Hepatocyte (in vitro differentiated cells): ENCODE measurements around the gene OR51V1. TPM values are rescaled to one million over a fixed set of nuclear protein-coding genes. Genes with fewer than 3 reads are reported as not detected.

Source experiments
- DNase-seq: peaks from one replicate; pipeline ENCODE4 v3.0.0-alpha.2; 2016; ENCODE audit warnings: low spot score
- H2AFZ ChIP-seq: fragments of 200-600 bp; sonication (generic); 2 replicates; pipeline ENCODE4 v1.6.0; 2016; ENCODE audit warnings: antibody characterized with exemption, mild to moderate bottlenecking
- H3K27ac ChIP-seq: fragments of 200-600 bp; sonication (generic); 2 replicates; pipeline ENCODE4 v1.5.1; 2016; ENCODE audit warnings: mild to moderate bottlenecking
- H3K27me3 ChIP-seq: fragments of 200-600 bp; sonication (generic); 2 replicates; pipeline ENCODE4 v1.6.1; 2016
- H3K36me3 ChIP-seq: fragments of 200-600 bp; sonication (generic); replicated peaks from 2 replicates; pipeline ENCODE4 v1.5.1; 2016; ENCODE audit warnings: low read depth; ENCODE audit not compliant: insufficient read depth
- H3K4me1 ChIP-seq: fragments of 200-600 bp; sonication (generic); 2 replicates; pipeline ENCODE4 v1.5.1; 2016; ENCODE audit warnings: mild to moderate bottlenecking, moderate library complexity; ENCODE audit not compliant: insufficient read depth
- H3K4me2 ChIP-seq: fragments of 200-600 bp; sonication (generic); 2 replicates; pipeline ENCODE4 v1.6.0; 2016
- H3K4me3 ChIP-seq: fragments of 200-600 bp; sonication (generic); 2 replicates; pipeline ENCODE4 v1.5.1; 2016; ENCODE audit warnings: mild to moderate bottlenecking
- H3K79me2 ChIP-seq: fragments of 200-600 bp; sonication (generic); 2 replicates; pipeline ENCODE4 v1.6.0; 2017; ENCODE audit warnings: mild to moderate bottlenecking
- H3K9me2 ChIP-seq: fragments of 200-600 bp; sonication (generic); replicated peaks from 2 replicates; pipeline ENCODE4 v1.6.0; 2017; ENCODE audit warnings: mild to moderate bottlenecking; ENCODE audit not compliant: insufficient read depth
- H3K9me3 ChIP-seq: fragments of 200-600 bp; sonication (generic); 2 replicates; pipeline ENCODE4 v1.5.1; 2016; ENCODE audit warnings: low read depth, mild to moderate bottlenecking
- H4K20me1 ChIP-seq: fragments of 200-600 bp; sonication (generic); 2 replicates; pipeline ENCODE4 v1.6.0; 2016; ENCODE audit warnings: mild to moderate bottlenecking; ENCODE audit not compliant: insufficient read depth, poor library complexity, severe bottlenecking
- EZH2 ChIP-seq: fragments of 200-600 bp; sonication (generic); IDR thresholded peaks from 2 replicates; pipeline ENCODE4 v1.6.1; 2016; ENCODE audit warnings: antibody characterized with exemption, mild to moderate bottlenecking, borderline replicate concordance
- EZH2phosphoT487 ChIP-seq: fragments of 200-600 bp; sonication (generic); IDR thresholded peaks from one replicate; pipeline ENCODE4 v1.6.1; 2018; ENCODE audit warnings: antibody characterized with exemption, mild to moderate bottlenecking, low read depth, moderate library complexity; ENCODE audit not compliant: unreplicated experiment, severe bottlenecking
- WGBS: methylation state at CpG from one replicate; pipeline ENCODE4 v1.1.6; 2016; ENCODE audit warnings: low lambda C conversion rate; ENCODE audit errors: missing lambda C conversion rate; 5-methylcytosine and 5-hydroxymethylcytosine counted together
- polyA plus RNA-seq: library from polyadenylated mRNA; unstranded; fragments of >200 nt; fragmentation: Nextera tagmentation; extraction: Ambion mirVana; gene quantifications from 2 replicates; pipeline ENCODE4 v1.2.1, GENCODE V29; 2016
- total RNA-seq: library from RNA; depleted of rRNA; stranded (reverse); fragments of >200 nt; gene quantifications from 2 replicates; pipeline ENCODE4 v1.2.3, GENCODE V29; 2014
- TF ChIP-seq, protein P1 (sequence below): fragments of 200-600 bp; sonication (generic); IDR thresholded peaks from 2 replicates; pipeline ENCODE4 v1.5.1; 2016; ENCODE audit warnings: antibody characterized with exemption, mild to moderate bottlenecking; ENCODE audit not compliant: poor library complexity

OR51V1 gene
- total and polyA plus RNA-seq, 2 experiments from 2014 or later: not detected

GRCh38 chr11:5203366-5203765, 2.9 kb upstream of the OR51V1 start:
- no peak for DNase-seq
- H3K4me3 ChIP-seq: no peak overlapping the region
- H3K79me2 ChIP-seq: no peaks in the 10 kb centered on the region
- H4K20me1 ChIP-seq: no peaks in the 10 kb centered on the region
- no peaks in the 10 kb centered on the region for H3K9me3 ChIP-seq
- 82% methylated on average over 2 of the region's 2 CpGs for WGBS
- TF ChIP-seq, protein P1, sequence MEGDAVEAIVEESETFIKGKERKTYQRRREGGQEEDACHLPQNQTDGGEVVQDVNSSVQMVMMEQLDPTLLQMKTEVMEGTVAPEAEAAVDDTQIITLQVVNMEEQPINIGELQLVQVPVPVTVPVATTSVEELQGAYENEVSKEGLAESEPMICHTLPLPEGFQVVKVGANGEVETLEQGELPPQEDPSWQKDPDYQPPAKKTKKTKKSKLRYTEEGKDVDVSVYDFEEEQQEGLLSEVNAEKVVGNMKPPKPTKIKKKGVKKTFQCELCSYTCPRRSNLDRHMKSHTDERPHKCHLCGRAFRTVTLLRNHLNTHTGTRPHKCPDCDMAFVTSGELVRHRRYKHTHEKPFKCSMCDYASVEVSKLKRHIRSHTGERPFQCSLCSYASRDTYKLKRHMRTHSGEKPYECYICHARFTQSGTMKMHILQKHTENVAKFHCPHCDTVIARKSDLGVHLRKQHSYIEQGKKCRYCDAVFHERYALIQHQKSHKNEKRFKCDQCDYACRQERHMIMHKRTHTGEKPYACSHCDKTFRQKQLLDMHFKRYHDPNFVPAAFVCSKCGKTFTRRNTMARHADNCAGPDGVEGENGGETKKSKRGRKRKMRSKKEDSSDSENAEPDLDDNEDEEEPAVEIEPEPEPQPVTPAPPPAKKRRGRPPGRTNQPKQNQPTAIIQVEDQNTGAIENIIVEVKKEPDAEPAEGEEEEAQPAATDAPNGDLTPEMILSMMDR: no peak
- TF ChIP-seq EZH2phosphoT487: no peak
- TF ChIP-seq EZH2: no peak
- H2AFZ ChIP-seq: no peak overlapping the region
- no peaks in the 10 kb centered on the region for H3K36me3 ChIP-seq
- no peaks in the 10 kb centered on the region for H3K4me1 ChIP-seq
- H3K9me2 ChIP-seq: no peaks in the 10 kb centered on the region
- H3K4me2 ChIP-seq: no peak overlapping the region
- H3K27me3 ChIP-seq: no peaks in the 10 kb centered on the region
- H3K27ac ChIP-seq: no peak overlapping the region

DNA sequence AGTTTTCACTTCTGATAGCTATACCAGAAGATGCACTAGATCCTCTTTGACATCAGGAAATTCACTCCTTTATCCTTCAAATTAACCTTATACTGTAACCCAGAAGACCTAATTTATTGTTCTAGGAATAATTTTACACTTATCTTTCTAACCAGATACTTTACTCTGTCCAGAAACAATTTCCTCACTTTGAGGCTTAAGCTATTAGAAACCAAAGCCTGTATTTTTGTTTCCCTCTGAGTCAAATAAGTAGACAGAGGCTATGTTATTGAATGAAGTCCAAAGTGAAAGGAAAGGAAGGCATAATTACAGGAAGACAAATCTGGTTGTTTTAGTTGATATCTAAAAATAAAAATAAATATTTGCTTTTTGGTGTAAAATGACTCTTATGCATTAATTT, 2.2 kb downstream of the OR51V1 start:
- Histone ChIP-seq H3K79me2 (no peaks in the 10 kb centered on the region), H3K27me3 (no peaks in the 10 kb centered on the region), H2AFZ (no peak overlapping the region), H3K9me2 (no peaks in the 10 kb centered on the region), H3K27ac (no peak overlapping the region), H3K36me3 (no peaks in the 10 kb centered on the region), H4K20me1 (no peaks in the 10 kb centered on the region), H3K4me2 (no peak overlapping the region), H3K9me3 (no peaks in the 10 kb centered on the region), H3K4me1 (no peaks in the 10 kb centered on the region), H3K4me3 (no peak overlapping the region)
- TF ChIP-seq EZH2phosphoT487 (no peak), EZH2 (no peak)
- TF ChIP-seq, protein P1: no peak
- no peak for DNase-seq

DNA sequence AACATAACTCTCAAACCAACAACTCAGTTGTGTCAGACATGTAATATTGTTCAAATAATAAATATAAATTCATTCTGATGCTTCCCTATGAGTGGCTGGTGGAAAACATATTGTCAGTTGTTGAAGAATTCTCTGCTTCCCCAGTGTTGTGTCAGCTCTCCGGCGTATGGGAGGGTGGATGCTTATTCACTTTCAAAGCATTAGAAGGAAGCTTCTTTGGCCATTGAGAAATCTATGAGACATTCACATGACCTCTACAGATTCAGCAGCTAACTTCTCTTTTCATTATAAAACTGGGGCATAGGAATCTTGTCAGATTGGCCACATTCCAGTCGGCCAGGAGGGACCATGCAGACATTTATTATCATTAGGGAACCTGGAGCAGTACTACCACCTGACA, 2.9 kb downstream of the OR51V1 start:
- H3K4me1 ChIP-seq: no peaks in the 10 kb centered on the region
- H4K20me1 ChIP-seq: no peaks in the 10 kb centered on the region
- H3K4me2 ChIP-seq: no peak overlapping the region
- H3K79me2 ChIP-seq: no peaks in the 10 kb centered on the region
- 83% methylated on average over 3 of the region's 3 CpGs for WGBS
- no peak overlapping the region for H2AFZ ChIP-seq
- no peaks in the 10 kb centered on the region for H3K27me3 ChIP-seq
- no peak for DNase-seq
- H3K4me3 ChIP-seq: no peak overlapping the region
- no peaks in the 10 kb centered on the region for H3K36me3 ChIP-seq
- H3K9me2 ChIP-seq: no peaks in the 10 kb centered on the region
- TF ChIP-seq EZH2: no peak
- H3K9me3 ChIP-seq: no peaks in the 10 kb centered on the region
- no peak overlapping the region for H3K27ac ChIP-seq

GRCh38 chr11:5196731-5197130, 3.8 kb downstream of the OR51V1 start:
- no peaks in the 10 kb centered on the region for H3K9me2 ChIP-seq
- no peak overlapping the region for H3K4me2 ChIP-seq
- no peak for DNase-seq
- TF ChIP-seq, protein P1: no peak
- TF ChIP-seq EZH2 (no peak), EZH2phosphoT487 (no peak)
- no peaks in the 10 kb centered on the region for H3K4me1 ChIP-seq
- H2AFZ ChIP-seq: no peak overlapping the region
- H3K27ac ChIP-seq: no peak overlapping the region
- H3K79me2 ChIP-seq: no peaks in the 10 kb centered on the region
- H3K36me3 ChIP-seq: no peaks in the 10 kb centered on the region
- 65% methylated on average over 3 of the region's 3 CpGs for WGBS
- no peak overlapping the region for H3K4me3 ChIP-seq
- H4K20me1 ChIP-seq: no peaks in the 10 kb centered on the region
- H3K9me3 ChIP-seq: no peaks in the 10 kb centered on the region
- no peaks in the 10 kb centered on the region for H3K27me3 ChIP-seq
